ENCODE results near the gene SOX11.

SOX11 gene

DNA sequence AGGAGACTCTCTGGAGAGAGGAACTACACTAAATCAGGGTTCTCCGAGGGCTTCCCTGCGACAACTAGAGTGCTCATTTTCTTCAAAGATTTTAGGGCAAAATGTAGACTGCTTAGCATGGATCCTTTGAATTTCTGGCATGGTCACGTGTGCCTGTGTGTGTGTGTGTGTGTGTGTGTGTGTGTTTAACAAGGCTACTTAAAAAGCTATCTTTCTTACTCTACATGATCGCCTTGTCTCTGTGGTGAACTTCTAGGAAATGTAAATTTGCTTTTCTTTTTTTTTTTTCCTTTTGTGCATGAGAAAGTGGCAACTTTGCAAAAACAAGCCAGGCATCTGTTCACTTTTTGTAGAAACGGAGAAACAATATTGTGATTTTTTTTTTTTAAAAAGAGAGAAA is 43.9 kb downstream of the SOX11 start:
- H3K4me3 ChIP-seq (ENCODE audit: low read length, poor library complexity, severe bottlenecking) = no peak overlapping the region
- H3K79me2 ChIP-seq (ENCODE audit: insufficient read depth, low read length) = no peaks in the 10 kb centered on the region
- H3K9me2 ChIP-seq (replicated peaks; ENCODE audit: low read depth, low read length) = no peaks in the 10 kb centered on the region
- no peaks in the 10 kb centered on the region for H3K36me3 ChIP-seq (ENCODE audit: insufficient read depth, low read length)
- no peak overlapping the region for H2AFZ ChIP-seq (ENCODE audit: low read length)
- no peaks in the 10 kb centered on the region for H3K4me1 ChIP-seq (ENCODE audit: insufficient read depth, low read length, poor library complexity, severe bottlenecking)
- H3K9ac ChIP-seq (ENCODE audit: low read depth, low read length, poor library complexity, severe bottlenecking) = no peak overlapping the region
- H4K20me1 ChIP-seq (ENCODE audit: insufficient read depth, low read length, poor library complexity, severe bottlenecking) = no peaks in the 10 kb centered on the region
- no peak overlapping the region for H3K4me2 ChIP-seq (ENCODE audit: low read depth, low read length, poor library complexity, severe bottlenecking)
- no peaks in the 10 kb centered on the region for H3K27me3 ChIP-seq (ENCODE audit: insufficient read depth, low read length, poor library complexity, severe bottlenecking)
- no peaks in the 10 kb centered on the region for H3F3A ChIP-seq (ENCODE audit: low read depth)
- TF ChIP-seq, protein P1, sequence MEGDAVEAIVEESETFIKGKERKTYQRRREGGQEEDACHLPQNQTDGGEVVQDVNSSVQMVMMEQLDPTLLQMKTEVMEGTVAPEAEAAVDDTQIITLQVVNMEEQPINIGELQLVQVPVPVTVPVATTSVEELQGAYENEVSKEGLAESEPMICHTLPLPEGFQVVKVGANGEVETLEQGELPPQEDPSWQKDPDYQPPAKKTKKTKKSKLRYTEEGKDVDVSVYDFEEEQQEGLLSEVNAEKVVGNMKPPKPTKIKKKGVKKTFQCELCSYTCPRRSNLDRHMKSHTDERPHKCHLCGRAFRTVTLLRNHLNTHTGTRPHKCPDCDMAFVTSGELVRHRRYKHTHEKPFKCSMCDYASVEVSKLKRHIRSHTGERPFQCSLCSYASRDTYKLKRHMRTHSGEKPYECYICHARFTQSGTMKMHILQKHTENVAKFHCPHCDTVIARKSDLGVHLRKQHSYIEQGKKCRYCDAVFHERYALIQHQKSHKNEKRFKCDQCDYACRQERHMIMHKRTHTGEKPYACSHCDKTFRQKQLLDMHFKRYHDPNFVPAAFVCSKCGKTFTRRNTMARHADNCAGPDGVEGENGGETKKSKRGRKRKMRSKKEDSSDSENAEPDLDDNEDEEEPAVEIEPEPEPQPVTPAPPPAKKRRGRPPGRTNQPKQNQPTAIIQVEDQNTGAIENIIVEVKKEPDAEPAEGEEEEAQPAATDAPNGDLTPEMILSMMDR (conservative IDR thresholded peaks at IDR 0.05; ENCODE audit: low read length) = no peak
- no peak for TF ChIP-seq EZH2phosphoT487 (IDR thresholded peaks at IDR 0.05; ENCODE audit: borderline replicate concordance)
- no peaks in the 10 kb centered on the region for H3K9me3 ChIP-seq (ENCODE audit: insufficient read depth, low read depth, low read length)

DNA sequence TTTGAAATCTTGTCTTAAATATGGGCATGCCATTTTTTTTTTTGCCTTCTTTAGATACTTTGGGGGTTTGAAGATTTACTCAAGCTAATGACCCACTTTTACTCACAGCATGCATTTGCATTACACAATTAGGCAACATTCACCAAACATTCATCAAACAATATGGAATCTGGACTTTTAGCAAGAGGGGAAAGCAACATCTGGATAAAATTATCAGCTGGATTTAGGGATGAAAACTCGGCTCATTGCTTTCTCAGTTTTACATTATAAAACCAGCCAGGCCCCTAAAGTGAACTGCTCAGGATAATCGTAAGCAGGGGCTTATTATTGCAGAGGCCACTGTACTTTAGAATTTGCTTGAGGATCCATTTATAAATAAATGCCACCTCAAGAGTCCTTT is 44.7 kb downstream of the SOX11 start:
- Histone ChIP-seq H3K9me2 (replicated peaks; ENCODE audit: low read depth, low read length) (no peaks in the 10 kb centered on the region), H2AFZ (ENCODE audit: low read length) (no peak overlapping the region), H3K9me3 (ENCODE audit: insufficient read depth, low read depth, low read length) (no peaks in the 10 kb centered on the region), H3K4me3 (ENCODE audit: low read length, poor library complexity, severe bottlenecking) (no peak overlapping the region), H4K20me1 (ENCODE audit: insufficient read depth, low read length, poor library complexity, severe bottlenecking) (no peaks in the 10 kb centered on the region), H3K9ac (ENCODE audit: low read depth, low read length, poor library complexity, severe bottlenecking) (no peak overlapping the region), H3K79me2 (ENCODE audit: insufficient read depth, low read length) (no peaks in the 10 kb centered on the region), H3K4me1 (ENCODE audit: insufficient read depth, low read length, poor library complexity, severe bottlenecking) (no peaks in the 10 kb centered on the region), H3K4me2 (ENCODE audit: low read depth, low read length, poor library complexity, severe bottlenecking) (no peak overlapping the region), H3F3A (ENCODE audit: low read depth) (no peaks in the 10 kb centered on the region), H3K27me3 (ENCODE audit: insufficient read depth, low read length, poor library complexity, severe bottlenecking) (no peaks in the 10 kb centered on the region), H3K36me3 (ENCODE audit: insufficient read depth, low read length) (no peaks in the 10 kb centered on the region)
- TF ChIP-seq, protein P1 (conservative IDR thresholded peaks at IDR 0.05; ENCODE audit: low read length) = no peak
- no peak for TF ChIP-seq EZH2phosphoT487 (IDR thresholded peaks at IDR 0.05; ENCODE audit: borderline replicate concordance)

DNA sequence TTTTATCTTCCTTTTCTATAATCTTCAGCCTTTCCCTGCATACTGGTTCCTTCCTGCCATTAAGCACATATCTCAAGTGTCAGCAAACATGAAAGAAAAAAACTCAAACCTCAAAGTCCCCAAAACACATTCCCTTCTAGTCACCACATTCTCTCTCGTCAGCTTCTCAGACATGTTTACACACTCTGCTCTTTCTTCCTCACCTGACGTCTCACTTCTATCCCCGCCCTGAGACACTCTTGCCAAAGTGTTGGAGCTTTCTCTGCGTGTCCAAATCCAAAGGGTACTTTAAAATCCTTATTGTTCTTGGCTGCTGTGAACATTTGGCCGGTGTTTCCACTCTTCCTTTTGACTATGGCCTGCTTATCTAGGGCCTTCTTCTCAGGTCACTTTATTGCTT is 47.9 kb downstream of the SOX11 start:
- no peaks in the 10 kb centered on the region for H3K79me2 ChIP-seq (ENCODE audit: insufficient read depth, low read length)

More for the DNA sequence above, 47.9 kb downstream of the SOX11 start:
- H3F3A ChIP-seq (ENCODE audit: low read depth) = no peaks in the 10 kb centered on the region
- H3K9ac ChIP-seq (ENCODE audit: low read depth, low read length, poor library complexity, severe bottlenecking) = no peak overlapping the region
- H3K27me3 ChIP-seq (ENCODE audit: insufficient read depth, low read length, poor library complexity, severe bottlenecking) = no peaks in the 10 kb centered on the region
- H3K9me2 ChIP-seq (replicated peaks; ENCODE audit: low read depth, low read length) = no peaks in the 10 kb centered on the region
- H2AFZ ChIP-seq (ENCODE audit: low read length) = no peak overlapping the region
- no peak overlapping the region for H3K4me3 ChIP-seq (ENCODE audit: low read length, poor library complexity, severe bottlenecking)
- TF ChIP-seq, protein P1 (conservative IDR thresholded peaks at IDR 0.05; ENCODE audit: low read length) = no peak
- TF ChIP-seq EZH2phosphoT487 (IDR thresholded peaks at IDR 0.05; ENCODE audit: borderline replicate concordance) = no peak
- H3K4me2 ChIP-seq (ENCODE audit: low read depth, low read length, poor library complexity, severe bottlenecking) = no peak overlapping the region
- no peaks in the 10 kb centered on the region for H3K9me3 ChIP-seq (ENCODE audit: insufficient read depth, low read depth, low read length)
- no peaks in the 10 kb centered on the region for H3K36me3 ChIP-seq (ENCODE audit: insufficient read depth, low read length)
- no peaks in the 10 kb centered on the region for H4K20me1 ChIP-seq (ENCODE audit: insufficient read depth, low read length, poor library complexity, severe bottlenecking)
- no peaks in the 10 kb centered on the region for H3K4me1 ChIP-seq (ENCODE audit: insufficient read depth, low read length, poor library complexity, severe bottlenecking)
